Tibial artery (tissue), 4 donors: ENCODE measurements around the gene ZNF217.

ENCODE experiments used
- DNase-seq, 2 donors: peaks; one replicate each; pipeline ENCODE4 v3.0.0-alpha.2; 2019
- H3K27ac ChIP-seq, 2 donors: fragments of 200-600 bp; sonication (generic) in 1 of 2; 1 replicate in 1 of 2; 2 replicates in 1 of 2; pipeline ENCODE4 v1.5.1; 2018 to 2019; ENCODE audit warnings: mild to moderate bottlenecking in 1 of 2
- H3K27me3 ChIP-seq, 2 donors: fragments of 200-600 bp; sonication (generic) in 1 of 2; one replicate each; pipeline versions ENCODE4 v1.5.1 to v1.6.0; 2016 to 2019
- H3K36me3 ChIP-seq, 3 donors: fragments of 200-600 bp; sonication (generic) in 2 of 3; one replicate each; pipeline ENCODE4 v1.5.1; 2016 to 2019; ENCODE audit warnings: mild to moderate bottlenecking in 2 of 3
- H3K4me1 ChIP-seq, 4 donors: fragments of 200-600 bp; sonication (generic) in 2 of 4; 1 replicate in 3 of 4; 2 replicates in 1 of 4; pipeline ENCODE4 v1.5.1; 2016 to 2019
- H3K4me3 ChIP-seq, 2 donors: fragments of 200-600 bp; sonication (generic) in 1 of 2; 1 replicate in 1 of 2; 2 replicates in 1 of 2; pipeline ENCODE4 v1.5.1; 2018 to 2019; ENCODE audit warnings: mild to moderate bottlenecking in 2 of 2
- H3K9me3 ChIP-seq, 3 donors: fragments of 200-600 bp; sonication (generic) in 1 of 3; one replicate each; pipeline ENCODE4 v1.5.1; 2016 to 2019
- intact Hi-C: fragments of 100-400 bp; cut with DNase I; formaldehyde crosslinking; loops from one replicate; pipeline ENCODE4 v1.15.0; 2023; ENCODE audit warnings: low total_unique reads
- TF ChIP-seq, protein P1 (sequence below), 2 experiments: fragments of 200-600 bp in 1 of 2; fragments of 450-650 bp in 1 of 2; IDR thresholded peaks; one replicate each; pipeline ENCODE4 v1.5.1; 2017 to 2019; ENCODE audit warnings: antibody characterized with exemption in 2 of 2, mild to moderate bottlenecking in 1 of 2, moderate library complexity in 1 of 2

The ZNF217 gene

DNA sequence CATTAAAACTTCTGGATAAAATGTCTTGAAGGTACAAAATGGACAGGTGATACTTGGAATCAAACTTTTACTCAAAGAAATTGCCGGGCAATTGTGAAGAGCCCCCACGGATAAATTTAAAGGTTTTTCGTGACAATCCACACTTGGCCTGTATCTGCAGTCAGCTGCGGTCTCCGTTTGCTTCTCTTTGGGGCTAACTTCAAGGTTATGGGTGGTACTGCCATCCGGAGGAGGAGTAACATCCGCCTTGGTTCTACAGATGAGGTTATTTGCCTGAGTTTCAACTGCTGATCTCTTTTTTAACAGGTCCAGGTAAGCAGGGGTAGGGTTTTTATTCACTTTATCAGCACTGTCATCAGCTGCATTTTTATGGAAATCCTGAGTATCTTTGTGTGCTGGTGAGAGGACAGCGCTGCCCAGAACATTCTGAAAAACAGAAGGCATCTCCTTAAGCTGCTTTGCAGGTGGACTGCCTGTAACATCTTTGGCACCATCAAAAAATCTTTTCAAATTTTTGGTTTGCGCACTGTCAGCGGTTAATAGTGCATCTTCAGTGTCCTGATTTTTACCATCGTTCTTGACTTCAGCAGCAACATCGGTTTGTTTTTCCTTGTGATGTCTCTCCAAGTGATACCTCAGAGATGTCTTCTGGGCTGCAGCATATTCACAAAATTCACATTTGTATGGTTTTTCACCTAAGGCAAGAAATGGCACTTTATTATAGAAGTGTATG lies 16.9 kb downstream of the ZNF217 start:
- Histone ChIP-seq H3K4me3 (no peak overlapping the region), H3K27ac (no peak overlapping the region), H3K9me3 (no peaks in the 10 kb centered on the region), H3K27me3 (no peaks in the 10 kb centered on the region), H3K4me1 (peaks cover 0 to 31% (median 24%) of the 10 kb centered on the region in 4 donors), H3K36me3 (peaks cover 16 to 57% (median 50%) of the 10 kb centered on the region in 3 donors)
- intact Hi-C loops, result loop anchor here (10.0 kb wide), 1 partner anchor 628 kb away; the partner anchor contains the start of gene PFDN4
- no peak for DNase-seq
- TF ChIP-seq, protein P1, sequence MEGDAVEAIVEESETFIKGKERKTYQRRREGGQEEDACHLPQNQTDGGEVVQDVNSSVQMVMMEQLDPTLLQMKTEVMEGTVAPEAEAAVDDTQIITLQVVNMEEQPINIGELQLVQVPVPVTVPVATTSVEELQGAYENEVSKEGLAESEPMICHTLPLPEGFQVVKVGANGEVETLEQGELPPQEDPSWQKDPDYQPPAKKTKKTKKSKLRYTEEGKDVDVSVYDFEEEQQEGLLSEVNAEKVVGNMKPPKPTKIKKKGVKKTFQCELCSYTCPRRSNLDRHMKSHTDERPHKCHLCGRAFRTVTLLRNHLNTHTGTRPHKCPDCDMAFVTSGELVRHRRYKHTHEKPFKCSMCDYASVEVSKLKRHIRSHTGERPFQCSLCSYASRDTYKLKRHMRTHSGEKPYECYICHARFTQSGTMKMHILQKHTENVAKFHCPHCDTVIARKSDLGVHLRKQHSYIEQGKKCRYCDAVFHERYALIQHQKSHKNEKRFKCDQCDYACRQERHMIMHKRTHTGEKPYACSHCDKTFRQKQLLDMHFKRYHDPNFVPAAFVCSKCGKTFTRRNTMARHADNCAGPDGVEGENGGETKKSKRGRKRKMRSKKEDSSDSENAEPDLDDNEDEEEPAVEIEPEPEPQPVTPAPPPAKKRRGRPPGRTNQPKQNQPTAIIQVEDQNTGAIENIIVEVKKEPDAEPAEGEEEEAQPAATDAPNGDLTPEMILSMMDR (IDR thresholded peaks at IDR 0.05), result no peak

DNA sequence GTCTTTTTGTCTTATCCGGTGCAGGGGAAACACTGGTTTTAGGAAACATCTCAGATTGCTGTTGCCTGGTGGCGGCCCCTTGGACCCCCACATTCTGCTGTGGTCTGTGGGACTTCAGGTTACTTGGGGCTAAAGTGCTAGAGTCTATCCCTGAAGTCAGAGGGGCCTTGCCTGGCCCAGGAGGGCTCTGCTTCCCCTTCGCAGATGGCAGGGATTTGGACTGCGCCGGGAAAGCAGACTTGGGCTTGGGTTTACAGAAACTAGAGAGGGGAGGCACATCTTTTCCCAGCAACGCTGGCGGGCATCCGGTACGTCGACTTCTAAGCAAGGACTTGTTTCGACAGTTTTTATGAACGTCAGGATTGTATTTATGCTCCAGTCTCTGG lies 17.5 kb downstream of the ZNF217 start:
- DNase-seq, result no peak
- TF ChIP-seq, protein P1 (IDR thresholded peaks at IDR 0.05), result no peak
- Histone ChIP-seq H3K27ac (no peak overlapping the region), H3K4me1 (peaks cover 0 to 28% (median 22%) of the 10 kb centered on the region in 4 donors), H3K27me3 (no peaks in the 10 kb centered on the region), H3K9me3 (no peaks in the 10 kb centered on the region), H3K36me3 (peaks cover 13 to 57% (median 50%) of the 10 kb centered on the region in 3 donors), H3K4me3 (no peak overlapping the region)
- intact Hi-C loops, result loop anchor here (10.0 kb wide), 1 partner anchor 629 kb away; the partner anchor contains the start of gene PFDN4

DNA sequence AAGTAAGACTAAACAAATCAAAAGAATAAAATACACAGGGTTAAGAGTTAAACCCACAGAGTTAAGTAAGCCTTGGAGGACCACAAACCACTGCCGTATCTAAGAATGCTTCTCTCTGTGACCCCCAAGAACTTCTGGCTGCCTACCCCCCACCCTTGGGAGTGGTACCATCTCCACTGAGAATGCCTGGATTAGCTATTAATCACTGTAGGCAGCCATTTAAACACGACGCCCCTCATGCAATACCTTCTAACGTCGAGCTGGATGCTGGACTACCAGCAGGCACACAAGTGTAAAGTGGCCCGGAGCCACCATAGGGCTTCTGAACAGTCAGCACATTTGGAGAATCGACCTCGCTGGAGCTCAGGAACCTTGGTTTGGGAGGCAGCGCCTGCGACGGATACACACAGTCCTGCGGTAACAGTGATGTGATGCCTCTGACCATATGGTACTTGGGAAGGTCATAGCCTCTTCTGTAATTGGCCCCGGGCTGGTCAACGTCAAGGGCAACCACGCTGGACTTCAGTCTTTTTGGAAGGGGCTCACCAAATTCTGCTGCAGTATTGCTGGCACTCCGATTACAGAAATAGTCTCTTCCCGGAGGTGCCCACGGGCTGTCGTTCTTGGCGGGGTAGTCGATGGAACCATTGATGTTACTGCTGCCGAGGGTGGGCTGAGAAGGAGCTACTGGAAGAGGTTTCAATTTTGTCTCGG lies 18.0 kb downstream of the ZNF217 start:
- TF ChIP-seq, protein P1 (IDR thresholded peaks at IDR 0.05), result no peak
- Histone ChIP-seq H3K9me3 (no peaks in the 10 kb centered on the region), H3K4me1 (peaks cover 0 to 22% (median 18%) of the 10 kb centered on the region in 4 donors), H3K27me3 (no peaks in the 10 kb centered on the region), H3K36me3 (peaks cover 13 to 57% (median 55%) of the 10 kb centered on the region in 3 donors), H3K4me3 (no peak overlapping the region), H3K27ac (no peak overlapping the region)
- intact Hi-C loops, result loop anchor here (10.0 kb wide), 1 partner anchor 629 kb away; the partner anchor contains the start of gene PFDN4
- no peak for DNase-seq

DNA sequence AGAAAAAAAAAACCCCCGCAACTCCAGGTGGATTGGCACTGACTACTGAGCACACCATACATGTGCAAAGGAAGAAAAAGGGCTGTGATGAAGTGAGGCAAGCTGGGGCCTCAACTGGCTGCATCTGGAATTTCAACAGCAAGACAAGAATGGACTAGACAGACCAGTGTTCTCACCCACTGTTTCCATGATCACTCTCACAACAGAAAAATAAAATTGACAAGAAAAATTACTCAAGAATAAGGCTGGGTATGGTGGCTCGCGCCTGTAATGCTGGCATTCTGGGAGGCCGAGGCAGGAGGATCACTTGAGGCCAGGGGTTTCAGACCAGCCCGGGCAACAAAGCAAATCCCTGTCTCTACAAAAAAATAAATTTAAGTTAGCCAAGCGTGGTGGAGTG lies 18.8 kb downstream of the ZNF217 start:
- Histone ChIP-seq H3K4me1 (peaks cover 0 to 14% (median 10%) of the 10 kb centered on the region in 4 donors), H3K9me3 (no peaks in the 10 kb centered on the region), H3K36me3 (peaks cover 13 to 65% (median 63%) of the 10 kb centered on the region in 3 donors), H3K27me3 (no peaks in the 10 kb centered on the region), H3K4me3 (no peak overlapping the region), H3K27ac (no peak overlapping the region)
- DNase-seq, result no peak
- TF ChIP-seq, protein P1 (IDR thresholded peaks at IDR 0.05), result no peak
- intact Hi-C loops, result loop anchor here (10.0 kb wide), 1 partner anchor 630 kb away; the partner anchor contains the start of gene PFDN4

DNA sequence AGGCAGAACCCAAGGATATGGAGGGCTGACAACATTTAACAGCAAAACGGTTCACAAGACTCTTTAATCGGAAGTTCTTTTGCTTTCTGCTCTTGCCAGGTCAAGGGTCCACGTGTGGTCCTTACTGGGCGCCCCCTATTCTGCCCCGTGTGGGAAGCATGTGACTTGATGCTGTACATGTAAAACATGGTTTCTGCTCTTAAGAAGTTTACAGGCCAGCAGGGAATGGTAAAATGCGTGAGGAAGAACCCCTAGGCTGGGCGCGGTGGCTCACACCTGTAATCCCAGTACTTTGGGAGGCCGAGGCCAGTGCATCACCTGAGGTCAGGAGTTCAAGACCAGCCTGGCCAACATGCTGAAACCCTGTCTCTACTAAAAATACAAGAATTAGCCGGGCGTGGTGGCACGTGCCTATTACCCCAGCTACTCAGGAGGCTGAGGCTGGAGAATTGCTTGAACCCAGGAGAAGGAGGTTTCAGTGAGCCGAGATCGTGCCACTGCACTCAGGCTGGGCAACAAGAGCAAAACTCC lies 19.3 kb downstream of the ZNF217 start:
- Histone ChIP-seq H3K4me1 (peaks cover 0 to 9% (median 6%) of the 10 kb centered on the region in 4 donors), H3K9me3 (no peaks in the 10 kb centered on the region), H3K4me3 (no peak overlapping the region), H3K27me3 (no peaks in the 10 kb centered on the region), H3K36me3 (peaks cover 13 to 70% (median 68%) of the 10 kb centered on the region in 3 donors), H3K27ac (no peak overlapping the region)
- intact Hi-C loops, result loop anchor here (10.0 kb wide), 1 partner anchor 630 kb away; the partner anchor contains the start of gene PFDN4
- no peak for DNase-seq
- TF ChIP-seq, protein P1 (IDR thresholded peaks at IDR 0.05), result no peak
